HL-60 (cell line): ENCODE measurements around the gene BBS5.

Experiments used
- CTCF ChIP-seq: IDR thresholded peaks from one replicate; pipeline ENCODE4 v1.5.1; 2011; ENCODE audit warnings: low read length, control low read depth, inconsistent platforms; ENCODE audit not compliant: insufficient read depth
- POLR2AphosphoS5 ChIP-seq: IDR thresholded peaks from 2 replicates; pipeline ENCODE4 v1.6.1; 2012; ENCODE audit warnings: low read depth

DNA sequence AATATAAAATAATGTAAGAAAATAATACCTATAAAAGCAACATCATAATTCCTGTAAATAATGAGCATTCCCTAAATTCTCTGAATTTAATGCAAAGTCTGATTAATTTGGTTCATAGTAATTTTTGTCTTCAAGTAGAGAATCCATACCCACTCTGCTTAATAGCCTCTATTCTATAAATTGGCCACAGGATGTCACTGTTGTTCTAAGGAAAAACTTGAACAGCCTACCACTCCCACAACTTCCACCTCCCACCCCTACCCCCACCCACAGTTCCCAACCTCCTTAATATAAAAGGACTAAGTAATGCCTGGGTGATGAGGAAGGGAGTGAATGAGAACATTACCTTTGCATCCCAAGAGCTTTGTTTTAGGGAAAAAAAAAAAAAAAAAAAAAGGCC, 27.2 kb upstream of the BBS5 start:
- TF ChIP-seq CTCF = no peak
- no peak for TF ChIP-seq POLR2AphosphoS5
